HCT116 (cell line): ENCODE measurements around the gene TFB2M. TPM values are rescaled to one million over a fixed set of nuclear protein-coding genes. Genes with fewer than 3 reads are reported as not detected.

Experiments
- ATAC-seq: fragments of 200-7000 bp; cut with Tn5 transposase; 2 replicates; pipeline ENCODE4 v1.9.1; 2020; ENCODE audit warnings: mild to moderate bottlenecking, moderate library complexity
- BruUV-seq: library from RNA; stranded (reverse); fragments of 400-500 nt; replicated peaks from 2 replicates; lab custom pipeline; 2021; lab: Mats Ljungman, UMichigan
- CTCF ChIA-PET: fragments of 300-600 bp; sonication (Branson Sonifier 250); formaldehyde crosslinking; loops from one replicate; lab custom pipeline; 2021; ENCODE audit warnings: antibody characterized with exemption; lab: Charles Lee
- POLR2A ChIA-PET: fragments of 300-600, 350-600 bp; sonication (Branson Sonifier 250); formaldehyde crosslinking; loops from one replicate; lab custom pipeline; 2021; ENCODE audit warnings: antibody characterized with exemption; lab: Charles Lee
- RAD21 ChIA-PET, 2 experiments: fragments of 300-600 bp; sonication (Branson Sonifier 250); formaldehyde crosslinking; loops; one replicate each; lab custom pipeline; 2023; ENCODE audit warnings: low total read pairs in 2 of 2; ENCODE audit not compliant: uncharacterized antibody in 2 of 2, unreplicated experiment in 2 of 2, low non-redundant PET in 1 of 2; lab: Charles Lee
- DNase-seq: peaks from one replicate; pipeline ENCODE4 v3.0.0-alpha.2; 2010; ENCODE audit warnings: low read depth, low spot score
- H2AFZ ChIP-seq: fragments of 200-600 bp; shearing (Covaris generic), sonication (generic); 2 replicates; pipeline ENCODE4 v1.6.1; 2017; ENCODE audit warnings: low read depth, mixed run types, mixed read lengths, antibody characterized with exemption, low read length; ENCODE audit not compliant: poor library complexity, severe bottlenecking
- H3K27ac ChIP-seq: 2 replicates; pipeline ENCODE4 v1.5.1; 2012; ENCODE audit warnings: low read depth, low read length
- H3K27me3 ChIP-seq: fragments of 200-600 bp; sonication (generic); 2 replicates; pipeline ENCODE4 v1.6.1; 2016; ENCODE audit warnings: mixed run types, low read length, mixed read lengths; ENCODE audit not compliant: insufficient read depth
- H3K36me3 ChIP-seq, 2 experiments: fragments of 200-500 bp in 1 of 2; fragments of 200-600 bp in 1 of 2; sonication (Bioruptor generic) in 1 of 2; sonication (generic) in 1 of 2; 2 replicates each; pipeline versions ENCODE4 v1.5.1 to v1.6.1; 2014 to 2016; ENCODE audit warnings: low read length in 2 of 2, inconsistent platforms in 1 of 2, mixed read lengths in 1 of 2, mixed run types in 1 of 2; ENCODE audit not compliant: insufficient read depth in 2 of 2, control insufficient read depth in 1 of 2
- H3K4me1 ChIP-seq, 2 experiments: fragments of 200-600 bp in 1 of 2; sonication (generic) in 1 of 2; 2 replicates each; pipeline versions ENCODE4 v1.5.1 to v1.6.1; 2012 to 2017; ENCODE audit warnings: low read length in 2 of 2, inconsistent platforms in 1 of 2, mild to moderate bottlenecking in 1 of 2, mixed read lengths in 1 of 2, mixed run types in 1 of 2, moderate library complexity in 1 of 2; ENCODE audit not compliant: insufficient read depth in 2 of 2, control insufficient read depth in 1 of 2
- H3K4me2 ChIP-seq: fragments of 200-600 bp; sonication (generic); 2 replicates; pipeline ENCODE4 v1.6.1; 2017; ENCODE audit warnings: mixed run types, low read length, mixed read lengths
- H3K4me3 ChIP-seq, 2 experiments: fragments of 200-600 bp in 1 of 2; sonication (generic) in 1 of 2; replicated peaks in 1 of 2; 2 replicates each; pipeline ENCODE4 v1.5.1; 2011 to 2016; ENCODE audit warnings: low read length in 2 of 2, control low read depth in 1 of 2, low read depth in 1 of 2, mild to moderate bottlenecking in 1 of 2, mixed read lengths in 1 of 2, mixed run types in 1 of 2
- H3K79me2 ChIP-seq: fragments of 200-600 bp; sonication (generic); 2 replicates; pipeline ENCODE4 v1.6.1; 2017; ENCODE audit warnings: mild to moderate bottlenecking, mixed run types, low read length, moderate library complexity, mixed read lengths; ENCODE audit not compliant: insufficient read depth
- H3K9ac ChIP-seq: fragments of 200-600 bp; sonication (generic); 2 replicates; pipeline ENCODE4 v1.6.1; 2016; ENCODE audit warnings: low read length, mixed read lengths
- H3K9me2 ChIP-seq: fragments of 200-600 bp; sonication (generic), shearing (Covaris generic); 2 replicates; pipeline ENCODE4 v1.6.1; 2017; ENCODE audit warnings: mixed run types, mild to moderate bottlenecking, moderate library complexity; ENCODE audit not compliant: insufficient read depth
- H3K9me3 ChIP-seq, 2 experiments: fragments of 200-500 bp in 1 of 2; fragments of 200-600 bp in 1 of 2; sonication (Bioruptor generic) in 1 of 2; sonication (generic) in 1 of 2; 2 replicates each; pipeline ENCODE4 v1.6.1; 2014 to 2017; ENCODE audit warnings: low read length in 2 of 2, mixed read lengths in 2 of 2, inconsistent platforms in 1 of 2, low read depth in 1 of 2, mild to moderate bottlenecking in 1 of 2, mixed run types in 1 of 2, moderate library complexity in 1 of 2; ENCODE audit not compliant: control insufficient read depth in 1 of 2, insufficient read depth in 1 of 2
- H4K20me1 ChIP-seq: fragments of 200-600 bp; sonication (generic), shearing (Covaris generic); 2 replicates; pipeline ENCODE4 v1.6.1; 2017; ENCODE audit warnings: mixed run types, mild to moderate bottlenecking, moderate library complexity; ENCODE audit not compliant: insufficient read depth
- ATF3 ChIP-seq: IDR thresholded peaks from 2 replicates; pipeline ENCODE4 v1.6.1; 2012
- CBX3 ChIP-seq: IDR thresholded peaks from 2 replicates; pipeline ENCODE4 v1.6.1; 2012; ENCODE audit warnings: low read depth
- CEBPB ChIP-seq: IDR thresholded peaks from 2 replicates; pipeline ENCODE4 v1.6.1; 2012; ENCODE audit warnings: low read depth
- EZH2phosphoT487 ChIP-seq: fragments of 200-600 bp; IDR thresholded peaks from 2 replicates; pipeline ENCODE4 v1.6.1; 2018; ENCODE audit warnings: antibody characterized with exemption, borderline replicate concordance
- MAX ChIP-seq: IDR thresholded peaks from 2 replicates; pipeline ENCODE4 v1.6.1; 2012
- POLR2A ChIP-seq: IDR thresholded peaks from 2 replicates; pipeline ENCODE4 v1.7.0; 2011; ENCODE audit warnings: borderline replicate concordance; ENCODE audit not compliant: insufficient read depth, insufficient read length; ENCODE audit errors: extremely low read depth
- POLR2AphosphoS5 ChIP-seq: IDR thresholded peaks from 2 replicates; pipeline ENCODE4 v1.6.1; 2011; ENCODE audit warnings: mild to moderate bottlenecking, low read depth, low read length, moderate library complexity
- SIN3A ChIP-seq: IDR thresholded peaks from 2 replicates; pipeline ENCODE4 v1.6.1; 2012; ENCODE audit warnings: low read depth
- SP1 ChIP-seq: IDR thresholded peaks from 2 replicates; pipeline ENCODE4 v1.6.1; 2012; ENCODE audit warnings: low read depth
- SRF ChIP-seq: IDR thresholded peaks from 2 replicates; pipeline ENCODE4 v1.6.1; 2012; ENCODE audit warnings: low read depth
- TCF7L2 ChIP-seq: IDR thresholded peaks from 2 replicates; pipeline ENCODE4 v1.7.0; 2011; ENCODE audit warnings: borderline replicate concordance, inconsistent platforms; ENCODE audit not compliant: insufficient read depth, insufficient read length; ENCODE audit errors: extremely low read depth
- YY1 ChIP-seq: IDR thresholded peaks from 2 replicates; pipeline ENCODE4 v1.6.1; 2011; ENCODE audit warnings: low read length, low read depth, moderate library complexity, mild to moderate bottlenecking; ENCODE audit not compliant: insufficient replicate concordance; ENCODE audit errors: extremely low read depth
- ZBTB33 ChIP-seq: IDR thresholded peaks from 2 replicates; pipeline ENCODE4 v1.6.1; 2011; ENCODE audit warnings: mild to moderate bottlenecking, low read length, moderate library complexity; ENCODE audit not compliant: insufficient replicate concordance; ENCODE audit errors: extremely low read depth
- ZFX ChIP-seq: fragments of 450-650 bp; IDR thresholded peaks from 2 replicates; pipeline ENCODE4 v1.6.1; 2017
- intact Hi-C: fragments of 100-400 bp; cut with micrococcal nuclease; formaldehyde crosslinking; loops from 2 replicates; pipeline ENCODE4 v1.10.0; 2022
- total RNA-seq: library from RNA; stranded (reverse); gene quantifications from one replicate; pipeline ENCODE4 v1.2.1, GENCODE V29; 2021; ENCODE audit not compliant: unreplicated experiment
- TF ChIP-seq, protein P1 (sequence below), 3 experiments: fragments of 200-600 bp in 1 of 3; sonication (generic) in 1 of 3; IDR thresholded peaks in 2 of 3; conservative IDR thresholded peaks in 1 of 3; 2 replicates each; pipeline ENCODE4 v1.5.1; 2012 to 2017; ENCODE audit warnings: low read depth in 2 of 3, low read length in 2 of 3, antibody characterized with exemption in 1 of 3, borderline replicate concordance in 1 of 3, control low read depth in 1 of 3, mild to moderate bottlenecking in 1 of 3, mixed read lengths in 1 of 3, mixed run types in 1 of 3, moderate library complexity in 1 of 3; ENCODE audit not compliant: insufficient read depth in 1 of 3

Gene TFB2M
- total RNA-seq, 1 experiment from 2014 or later = 24.4 TPM

GRCh38 chr1:246550402-246550801 lies 15.7 kb downstream of the TFB2M start:
- H3K27ac ChIP-seq = no peak overlapping the region
- ChIA-PET POLR2A (no interaction called here), RAD21 (no interaction called here), CTCF (no interaction called here)
- no peaks in the 10 kb centered on the region for H3K4me1 ChIP-seq
- no peaks in the 10 kb centered on the region for H3K9me3 ChIP-seq
- intact Hi-C loops = no loop called here
- no peaks in the 10 kb centered on the region for H3K9me2 ChIP-seq
- H2AFZ ChIP-seq = no peak overlapping the region
- no peak overlapping the region for H3K9ac ChIP-seq
- H3K36me3 ChIP-seq = peaks cover 12% of the 10 kb centered on the region in 2 experiments; a peak in 3 of 4 replicates
- no peak overlapping the region for H3K4me3 ChIP-seq
- no peaks in the 10 kb centered on the region for H3K27me3 ChIP-seq
- DNase-seq = no peak
- BruUV-seq = no TSS peak
- TF ChIP-seq EZH2phosphoT487 = no peak
- no peak for TF ChIP-seq YY1
- TF ChIP-seq SRF = no peak
- no peak for TF ChIP-seq SP1
- no peak for TF ChIP-seq POLR2AphosphoS5
- TF ChIP-seq ATF3 = no peak
- TF ChIP-seq SIN3A = no peak
- no peak for TF ChIP-seq CEBPB
- TF ChIP-seq, all 23 proteins: peak for 0
- peaks cover 50% of the 10 kb centered on the region for H3K79me2 ChIP-seq
- H4K20me1 ChIP-seq = no peaks in the 10 kb centered on the region
- ATAC-seq = no peak
- no peak overlapping the region for H3K4me2 ChIP-seq

GRCh38 chr1:246549665-246550064 lies 16.4 kb downstream of the TFB2M start:
- RAD21 ChIA-PET = no interaction called here
- H3K36me3 ChIP-seq = peaks cover 5 to 12% of the 10 kb centered on the region in 2 experiments; a peak in 3 of 4 replicates
- TF ChIP-seq YY1 (no peak), TCF7L2 (no peak), POLR2AphosphoS5 (no peak), ZFX (no peak), CBX3 (no peak), SRF (no peak), SIN3A (no peak), CEBPB (no peak), SP1 (no peak), MAX (no peak), EZH2phosphoT487 (no peak), POLR2A (no peak), ZBTB33 (no peak)
- TF ChIP-seq, protein P1, sequence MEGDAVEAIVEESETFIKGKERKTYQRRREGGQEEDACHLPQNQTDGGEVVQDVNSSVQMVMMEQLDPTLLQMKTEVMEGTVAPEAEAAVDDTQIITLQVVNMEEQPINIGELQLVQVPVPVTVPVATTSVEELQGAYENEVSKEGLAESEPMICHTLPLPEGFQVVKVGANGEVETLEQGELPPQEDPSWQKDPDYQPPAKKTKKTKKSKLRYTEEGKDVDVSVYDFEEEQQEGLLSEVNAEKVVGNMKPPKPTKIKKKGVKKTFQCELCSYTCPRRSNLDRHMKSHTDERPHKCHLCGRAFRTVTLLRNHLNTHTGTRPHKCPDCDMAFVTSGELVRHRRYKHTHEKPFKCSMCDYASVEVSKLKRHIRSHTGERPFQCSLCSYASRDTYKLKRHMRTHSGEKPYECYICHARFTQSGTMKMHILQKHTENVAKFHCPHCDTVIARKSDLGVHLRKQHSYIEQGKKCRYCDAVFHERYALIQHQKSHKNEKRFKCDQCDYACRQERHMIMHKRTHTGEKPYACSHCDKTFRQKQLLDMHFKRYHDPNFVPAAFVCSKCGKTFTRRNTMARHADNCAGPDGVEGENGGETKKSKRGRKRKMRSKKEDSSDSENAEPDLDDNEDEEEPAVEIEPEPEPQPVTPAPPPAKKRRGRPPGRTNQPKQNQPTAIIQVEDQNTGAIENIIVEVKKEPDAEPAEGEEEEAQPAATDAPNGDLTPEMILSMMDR (IDR thresholded peaks at IDR 0.05 in 2 of 3, conservative IDR thresholded peaks at IDR 0.05 in 1 of 3; ENCODE audit: borderline replicate concordance in 1 of 3, insufficient read depth in 1 of 3, low read depth in 2 of 3, low read length in 2 of 3) = no peak

More at GRCh38 chr1:246549665-246550064, 16.4 kb downstream of the TFB2M start:
- H3K79me2 ChIP-seq = peaks cover 43% of the 10 kb centered on the region
- DNase-seq = no peak
- H2AFZ ChIP-seq = no peak overlapping the region
- no peak overlapping the region for H3K9ac ChIP-seq
- no peak for ATAC-seq
- intact Hi-C loops = no loop called here
- no peaks in the 10 kb centered on the region for H3K9me3 ChIP-seq
- BruUV-seq = no TSS peak
- no peak overlapping the region for H3K4me2 ChIP-seq
- POLR2A ChIA-PET = no interaction called here
- H3K4me1 ChIP-seq = no peaks in the 10 kb centered on the region
- H3K4me3 ChIP-seq = no peak overlapping the region
- no peak overlapping the region for H3K27ac ChIP-seq
- CTCF ChIA-PET = no interaction called here
- H4K20me1 ChIP-seq = no peaks in the 10 kb centered on the region
- no peaks in the 10 kb centered on the region for H3K9me2 ChIP-seq
- no peaks in the 10 kb centered on the region for H3K27me3 ChIP-seq
